K562 (cell line): Measurements from ENCODE around the gene ZBTB18.

Source experiments
- GATA2 ChIP-seq: sonication (generic); formaldehyde crosslinking; IDR thresholded peaks from 2 replicates; pipeline ENCODE4 v1.4.0; 2020; ENCODE audit warnings: mild to moderate bottlenecking, missing genetic modification reagents
- KLF10 ChIP-seq: fragments of 250-450 bp; sonication (Bioruptor Pico); IDR thresholded peaks from 2 replicates; pipeline ENCODE4 v1.6.1; 2021; ENCODE audit warnings: matching md5 sums
- TFE3 ChIP-seq: fragments of 450-650 bp; formaldehyde crosslinking; IDR thresholded peaks from 2 replicates; pipeline ENCODE4 v1.4.0; 2020; ENCODE audit warnings: mild to moderate bottlenecking, mixed read lengths
- TF ChIP-seq, protein P1 (sequence below): sonication (generic); formaldehyde crosslinking; IDR thresholded peaks from 2 replicates; pipeline ENCODE4 v1.8.0; 2023; ENCODE audit warnings: mild to moderate bottlenecking, missing genetic modification reagents

DNA sequence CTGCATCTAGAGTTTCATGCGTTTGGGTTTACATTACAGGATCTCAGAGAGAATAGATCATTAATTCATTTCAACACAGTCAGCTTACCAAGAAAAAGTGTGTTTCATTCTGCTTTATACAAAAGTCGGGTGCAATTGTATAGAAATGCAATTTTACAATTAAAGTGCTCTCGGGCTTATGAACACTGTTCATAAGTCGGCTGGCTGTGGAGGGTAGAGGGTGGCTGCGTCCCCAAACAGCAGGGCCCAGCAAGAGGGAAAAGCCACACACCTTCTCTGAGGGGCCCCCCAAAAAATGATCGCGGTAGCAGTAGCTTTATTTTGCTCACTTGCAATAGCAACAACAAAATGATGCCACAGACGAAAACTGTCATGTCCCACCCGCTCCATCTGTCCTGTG is 13.8 kb upstream of the ZBTB18 start:
- TF ChIP-seq KLF10 (CRISPR knock-in tag) (no peak), TFE3 (no peak), GATA2 (no peak)
- TF ChIP-seq, protein P1, sequence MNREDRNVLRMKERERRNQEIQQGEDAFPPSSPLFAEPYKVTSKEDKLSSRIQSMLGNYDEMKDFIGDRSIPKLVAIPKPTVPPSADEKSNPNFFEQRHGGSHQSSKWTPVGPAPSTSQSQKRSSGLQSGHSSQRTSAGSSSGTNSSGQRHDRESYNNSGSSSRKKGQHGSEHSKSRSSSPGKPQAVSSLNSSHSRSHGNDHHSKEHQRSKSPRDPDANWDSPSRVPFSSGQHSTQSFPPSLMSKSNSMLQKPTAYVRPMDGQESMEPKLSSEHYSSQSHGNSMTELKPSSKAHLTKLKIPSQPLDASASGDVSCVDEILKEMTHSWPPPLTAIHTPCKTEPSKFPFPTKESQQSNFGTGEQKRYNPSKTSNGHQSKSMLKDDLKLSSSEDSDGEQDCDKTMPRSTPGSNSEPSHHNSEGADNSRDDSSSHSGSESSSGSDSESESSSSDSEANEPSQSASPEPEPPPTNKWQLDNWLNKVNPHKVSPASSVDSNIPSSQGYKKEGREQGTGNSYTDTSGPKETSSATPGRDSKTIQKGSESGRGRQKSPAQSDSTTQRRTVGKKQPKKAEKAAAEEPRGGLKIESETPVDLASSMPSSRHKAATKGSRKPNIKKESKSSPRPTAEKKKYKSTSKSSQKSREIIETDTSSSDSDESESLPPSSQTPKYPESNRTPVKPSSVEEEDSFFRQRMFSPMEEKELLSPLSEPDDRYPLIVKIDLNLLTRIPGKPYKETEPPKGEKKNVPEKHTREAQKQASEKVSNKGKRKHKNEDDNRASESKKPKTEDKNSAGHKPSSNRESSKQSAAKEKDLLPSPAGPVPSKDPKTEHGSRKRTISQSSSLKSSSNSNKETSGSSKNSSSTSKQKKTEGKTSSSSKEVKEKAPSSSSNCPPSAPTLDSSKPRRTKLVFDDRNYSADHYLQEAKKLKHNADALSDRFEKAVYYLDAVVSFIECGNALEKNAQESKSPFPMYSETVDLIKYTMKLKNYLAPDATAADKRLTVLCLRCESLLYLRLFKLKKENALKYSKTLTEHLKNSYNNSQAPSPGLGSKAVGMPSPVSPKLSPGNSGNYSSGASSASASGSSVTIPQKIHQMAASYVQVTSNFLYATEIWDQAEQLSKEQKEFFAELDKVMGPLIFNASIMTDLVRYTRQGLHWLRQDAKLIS (CRISPR knock-in tag): no peak
